CD14-positive monocyte (primary cell): ENCODE data around the gene PLEKHJ1. TPM values are rescaled to one million over a fixed set of nuclear protein-coding genes. Genes with fewer than 3 reads are reported as not detected.

Experiments used
- DNase-seq, 3 donors: peaks; one replicate each; pipeline ENCODE4 v3.0.0-alpha.2; 2011 to 2022
- H2AFZ ChIP-seq: 2 replicates; pipeline ENCODE4 v1.6.0; 2012; ENCODE audit warnings: mild to moderate bottlenecking, low read depth, low read length, inconsistent platforms; ENCODE audit not compliant: insufficient read depth, poor library complexity, severe bottlenecking
- H3K27ac ChIP-seq, 2 donors: 1 replicate in 1 of 2; 2 replicates in 1 of 2; pipeline ENCODE4 v1.5.1; 2012 to 2013; ENCODE audit warnings: low read length in 2 of 2, control low read depth in 1 of 2, inconsistent platforms in 1 of 2, low read depth in 1 of 2, mild to moderate bottlenecking in 1 of 2
- H3K27me3 ChIP-seq, 2 donors: one replicate each; pipeline versions ENCODE4 v1.6.0 to v1.6.1; 2011 to 2013; ENCODE audit warnings: low read length in 2 of 2; ENCODE audit not compliant: control insufficient read depth in 2 of 2, insufficient read depth in 2 of 2
- H3K36me3 ChIP-seq, 2 donors: replicated peaks in 1 of 2; 1 replicate in 1 of 2; 2 replicates in 1 of 2; pipeline versions ENCODE4 v1.5.1 to v1.6.1; 2012 to 2013; ENCODE audit warnings: low read length in 2 of 2, control low read depth in 1 of 2, inconsistent platforms in 1 of 2, mild to moderate bottlenecking in 1 of 2; ENCODE audit not compliant: insufficient read depth in 2 of 2, control insufficient read depth in 1 of 2
- H3K4me1 ChIP-seq, 2 donors: 1 replicate in 1 of 2; 2 replicates in 1 of 2; pipeline versions ENCODE4 v1.5.1 to v1.6.1; 2012 to 2013; ENCODE audit warnings: low read length in 2 of 2, control low read depth in 1 of 2, inconsistent platforms in 1 of 2, mild to moderate bottlenecking in 1 of 2, moderate library complexity in 1 of 2; ENCODE audit not compliant: insufficient read depth in 2 of 2, control insufficient read depth in 1 of 2
- H3K4me2 ChIP-seq: replicated peaks from 2 replicates; pipeline ENCODE3; 2012; ENCODE audit warnings: low read length, moderate library complexity, mild to moderate bottlenecking; ENCODE audit not compliant: poor library complexity, severe bottlenecking; ENCODE audit errors: extremely low read depth
- H3K4me3 ChIP-seq, 3 experiments: fragments of 200-600 bp in 1 of 3; sonication (generic) in 1 of 3; replicated peaks in 1 of 3; 1 replicate in 2 of 3; 2 replicates in 1 of 3; pipeline ENCODE4 v1.5.1; 2011 to 2013; ENCODE audit warnings: low read length in 3 of 3, mild to moderate bottlenecking in 3 of 3, control low read depth in 2 of 3, low read depth in 2 of 3, inconsistent platforms in 1 of 3, moderate library complexity in 1 of 3
- H3K79me2 ChIP-seq: 2 replicates; pipeline ENCODE4 v1.6.0; 2012; ENCODE audit warnings: mild to moderate bottlenecking, control low read depth, inconsistent platforms, low read length, moderate library complexity; ENCODE audit not compliant: insufficient read depth
- H3K9ac ChIP-seq: 2 replicates; pipeline ENCODE4 v1.6.0; 2017; ENCODE audit warnings: low read length, mild to moderate bottlenecking; ENCODE audit not compliant: insufficient read depth, poor library complexity, severe bottlenecking
- H3K9me3 ChIP-seq, 2 donors: replicated peaks in 1 of 2; 1 replicate in 1 of 2; 2 replicates in 1 of 2; pipeline versions ENCODE4 v1.5.1 to v1.6.1; 2012 to 2013; ENCODE audit warnings: low read length in 2 of 2, control low read depth in 1 of 2; ENCODE audit not compliant: control insufficient read depth in 1 of 2, insufficient read depth in 1 of 2
- H4K20me1 ChIP-seq: 2 replicates; pipeline ENCODE4 v1.6.0; 2012; ENCODE audit warnings: mild to moderate bottlenecking, low read length, control low read depth, moderate library complexity; ENCODE audit not compliant: insufficient read depth
- H3K27ac Mint-ChIP-seq, 7 donors: one replicate each; pipeline ENCODE4 v1.8.0; 2020; ENCODE audit warnings: mild to moderate bottlenecking in 7 of 7, mixed read lengths in 7 of 7, moderate library complexity in 6 of 7, inconsistent platforms in 2 of 7
- H3K27me3 Mint-ChIP-seq, 3 donors: one replicate each; pipeline ENCODE4 v1.8.0; 2021 to 2022; ENCODE audit warnings: low read depth in 3 of 3, mild to moderate bottlenecking in 3 of 3, mixed read lengths in 3 of 3, moderate library complexity in 3 of 3, inconsistent platforms in 1 of 3
- H3K36me3 Mint-ChIP-seq, 2 donors: one replicate each; pipeline ENCODE4 v1.8.0; 2020; ENCODE audit warnings: mixed read lengths in 2 of 2, inconsistent platforms in 1 of 2, mild to moderate bottlenecking in 1 of 2
- H3K4me1 Mint-ChIP-seq: one replicate; pipeline ENCODE4 v1.8.0; 2020; ENCODE audit warnings: mild to moderate bottlenecking, mixed read lengths
- H3K4me3 Mint-ChIP-seq, 2 donors: one replicate each; pipeline ENCODE4 v1.8.0; 2020; ENCODE audit warnings: mild to moderate bottlenecking in 2 of 2, mixed read lengths in 2 of 2, moderate library complexity in 1 of 2
- H3K9me3 Mint-ChIP-seq, 7 donors: one replicate each; pipeline ENCODE4 v1.8.0; 2020 to 2022; ENCODE audit warnings: mixed read lengths in 7 of 7, mild to moderate bottlenecking in 6 of 7, moderate library complexity in 6 of 7, inconsistent platforms in 2 of 7
- WGBS: methylation state at CpG from one replicate; pipeline ENCODE4 v1.1.5; 2013; ENCODE audit warnings: missing lambda C conversion rate; ENCODE audit not compliant: insufficient coverage; 5-methylcytosine and 5-hydroxymethylcytosine counted together
- intact Hi-C, 2 donors: fragments of 100-400 bp; cut with micrococcal nuclease; formaldehyde crosslinking; loops; one replicate each; pipeline versions ENCODE4 v1.15.0 to v1.15.1; 2023
- polyA plus RNA-seq, 3 donors: library from polyadenylated mRNA; depleted of rRNA in 1 of 3; unstranded in 2 of 3; stranded (reverse) in 1 of 3; fragments of 300-500 nt in 2 of 3; fragments of >200 nt in 1 of 3; fragmentation: Illumina TruSeq in 2 of 3; gene quantifications; 1 replicate in 2 of 3; 2 replicates in 1 of 3; pipeline ENCODE4 v1.2.3, GENCODE V29; 2012 to 2021
- small RNA-seq: library from RNA; depleted of rRNA; stranded (forward); fragments of <200 nt; gene quantifications from one replicate; pipeline ENCODE3, GENCODE V24; 2012; ENCODE audit warnings: low read depth; ENCODE audit not compliant: insufficient read length
- TF ChIP-seq, protein P1 (sequence below): fragments of 200-600 bp; IDR thresholded peaks from one replicate; pipeline ENCODE4 v1.8.0; 2022; ENCODE audit warnings: antibody characterized with exemption, mild to moderate bottlenecking

The PLEKHJ1 gene
- polyA plus RNA-seq, 3 donors, result 62.1 to 90.0 (median 69.0) TPM

DNA sequence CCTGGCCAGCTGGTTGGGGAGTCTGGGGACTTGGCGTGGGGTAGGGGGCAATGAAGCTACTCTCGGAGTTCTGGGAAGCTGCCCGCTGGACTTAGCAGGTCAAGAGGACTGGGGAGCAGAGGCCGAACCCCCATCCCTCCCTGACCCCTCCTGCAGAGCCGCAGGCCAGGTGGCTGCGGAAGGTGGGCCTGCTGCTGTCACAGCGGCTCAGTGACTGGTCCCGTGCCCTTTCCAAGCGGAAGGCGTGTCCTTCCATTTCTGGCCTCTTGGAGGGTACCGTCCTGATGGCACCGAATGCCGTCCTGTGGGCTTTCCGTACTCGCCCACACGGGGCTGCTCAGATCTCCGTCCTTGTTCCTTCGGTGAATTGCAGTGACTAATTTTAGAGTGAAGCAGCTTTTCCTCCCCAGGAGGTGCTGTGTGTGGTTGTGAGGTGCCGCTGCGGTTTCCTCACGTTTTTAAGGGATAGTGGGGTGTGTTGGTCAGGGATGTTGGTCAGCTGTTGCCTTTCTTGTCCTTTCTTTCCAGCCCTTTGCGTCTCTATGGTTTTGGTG, 51.6 kb downstream of the PLEKHJ1 start:
- Histone ChIP-seq H3K79me2 (peaks cover 77% of the 10 kb centered on the region), H3K9ac (no peak overlapping the region)

More for the DNA sequence above, 51.6 kb downstream of the PLEKHJ1 start:
- Mint-ChIP-seq H3K9me3 (peaks cover 0 to 3% (median 0%) of the 10 kb centered on the region in 7 donors), H3K27me3 (peaks cover 0 to 4% (median 2%) of the 10 kb centered on the region in 3 donors), H3K36me3 (peaks cover 57 to 84% of the 10 kb centered on the region in 2 donors), H3K27ac (peak overlapping the region in 3 of 7 donors; percentile 3 to 70 (median 12)), H3K4me1 (peaks cover 24% of the 10 kb centered on the region), H3K4me3 (no peak overlapping the region)
- H3K27ac ChIP-seq, result no peak overlapping the region
- H3K4me2 ChIP-seq, result no peak overlapping the region
- no peak overlapping the region for H3K4me3 ChIP-seq
- H3K9me3 ChIP-seq, result no peaks in the 10 kb centered on the region
- intact Hi-C loops, result no loop called here
- TF ChIP-seq, protein P1, sequence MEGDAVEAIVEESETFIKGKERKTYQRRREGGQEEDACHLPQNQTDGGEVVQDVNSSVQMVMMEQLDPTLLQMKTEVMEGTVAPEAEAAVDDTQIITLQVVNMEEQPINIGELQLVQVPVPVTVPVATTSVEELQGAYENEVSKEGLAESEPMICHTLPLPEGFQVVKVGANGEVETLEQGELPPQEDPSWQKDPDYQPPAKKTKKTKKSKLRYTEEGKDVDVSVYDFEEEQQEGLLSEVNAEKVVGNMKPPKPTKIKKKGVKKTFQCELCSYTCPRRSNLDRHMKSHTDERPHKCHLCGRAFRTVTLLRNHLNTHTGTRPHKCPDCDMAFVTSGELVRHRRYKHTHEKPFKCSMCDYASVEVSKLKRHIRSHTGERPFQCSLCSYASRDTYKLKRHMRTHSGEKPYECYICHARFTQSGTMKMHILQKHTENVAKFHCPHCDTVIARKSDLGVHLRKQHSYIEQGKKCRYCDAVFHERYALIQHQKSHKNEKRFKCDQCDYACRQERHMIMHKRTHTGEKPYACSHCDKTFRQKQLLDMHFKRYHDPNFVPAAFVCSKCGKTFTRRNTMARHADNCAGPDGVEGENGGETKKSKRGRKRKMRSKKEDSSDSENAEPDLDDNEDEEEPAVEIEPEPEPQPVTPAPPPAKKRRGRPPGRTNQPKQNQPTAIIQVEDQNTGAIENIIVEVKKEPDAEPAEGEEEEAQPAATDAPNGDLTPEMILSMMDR, result no peak
- peaks cover 78% of the 10 kb centered on the region for H4K20me1 ChIP-seq
- H3K36me3 ChIP-seq, result peaks cover 42 to 73% of the 10 kb centered on the region in 2 donors
- peaks cover 21 to 26% of the 10 kb centered on the region in 2 donors for H3K4me1 ChIP-seq
- WGBS, result 95% methylated on average over 10 of the region's 22 CpGs
- no peak overlapping the region for H2AFZ ChIP-seq
- DNase-seq, result no peak
- no peaks in the 10 kb centered on the region for H3K27me3 ChIP-seq

Small RNA genes within 50 kb of the gene (small RNA-seq; reads per million reads assigned to genes)
- gene MIR1227, result not detected

Other genes with a start within 250 kb of the PLEKHJ1 start
- gene BTBD2, start 220.6 kb downstream of the PLEKHJ1 start, polyA plus RNA-seq, result 10 to 100 TPM in 1 of 3 donors, 1 to 10 TPM in 2; 2.8 to 36.0 (median 3.3) TPM
- 100 to 1,000 TPM in 1 of 3 donors, 10 to 100 TPM in 2; 16.9 to 333 (median 21.8) TPM for gene MKNK2, start 185.1 kb downstream of the PLEKHJ1 start, polyA plus RNA-seq
- 100 to 1,000 TPM in 1 of 3 donors, 10 to 100 TPM in 2; 60.5 to 179 (median 96.3) TPM for gene MOB3A, start 140.0 kb downstream of the PLEKHJ1 start, polyA plus RNA-seq
- 10 to 100 TPM in 1 of 3 donors, under 1 TPM in 2; 0.41 to 17.5 (median 0.80) TPM for gene IZUMO4, start 139.4 kb downstream of the PLEKHJ1 start, polyA plus RNA-seq
- gene AP3D1, start 84.8 kb downstream of the PLEKHJ1 start, polyA plus RNA-seq, result 100 to 1,000 TPM in 1 of 3 donors, 10 to 100 TPM in 1, 1 to 10 TPM in 1; 9.6 to 105 (median 12.4) TPM
- 10 to 100 TPM in 1 of 3 donors, under 1 TPM in 2; 0.32 to 18.2 (median 0.75) TPM for gene DOT1L, start 72.4 kb downstream of the PLEKHJ1 start, polyA plus RNA-seq
- gene SF3A2, start 495 bp upstream of the PLEKHJ1 start, polyA plus RNA-seq, result 10 to 100 TPM in 2 of 3 donors, 1 to 10 TPM in 1; 8.0 to 70.8 (median 11.6) TPM
- gene AMH, start 13.0 kb upstream of the PLEKHJ1 start, polyA plus RNA-seq, result under 1 TPM in 1 of 3 donors, not detected in 2; 0.12 TPM
- under 1 TPM in 2 of 3 donors, not detected in 1; 0.38 to 0.50 TPM for gene JSRP1, start 20.1 kb upstream of the PLEKHJ1 start, polyA plus RNA-seq
- 1 to 10 TPM; 2.4 to 6.3 (median 2.9) TPM for gene PEAK3, start 45.8 kb upstream of the PLEKHJ1 start, polyA plus RNA-seq
- 1 to 10 TPM in 2 of 3 donors, under 1 TPM in 1; 0.08 to 2.8 (median 2.2) TPM for gene LINGO3, start 71.8 kb upstream of the PLEKHJ1 start, polyA plus RNA-seq
- gene LSM7, start 92.3 kb upstream of the PLEKHJ1 start, polyA plus RNA-seq, result 100 to 1,000 TPM in 2 of 3 donors, 10 to 100 TPM in 1; 98.6 to 312 (median 132) TPM
- 10 to 100 TPM in 1 of 3 donors, 1 to 10 TPM in 2; 5.7 to 64.9 (median 8.7) TPM for gene SPPL2B, start 92.4 kb upstream of the PLEKHJ1 start, polyA plus RNA-seq
- under 1 TPM in 2 of 3 donors, not detected in 1; 0.12 to 0.30 TPM for gene TMPRSS9, start 123.9 kb upstream of the PLEKHJ1 start, polyA plus RNA-seq
- gene TIMM13, start 191.3 kb upstream of the PLEKHJ1 start, polyA plus RNA-seq, result 10 to 100 TPM; 17.3 to 89.3 (median 72.4) TPM
- 1 to 10 TPM; 2.3 to 7.6 (median 4.2) TPM for gene LMNB2, start 220.6 kb upstream of the PLEKHJ1 start, polyA plus RNA-seq
- 100 to 1,000 TPM in 1 of 3 donors, 10 to 100 TPM in 2; 67.4 to 505 (median 76.2) TPM for gene GADD45B, start 239.8 kb upstream of the PLEKHJ1 start, polyA plus RNA-seq